Muscle layer of duodenum (tissue), 2 donors: Measurements from ENCODE around the gene SMC4.

Source experiments
- H3K27ac ChIP-seq: one replicate; pipeline ENCODE4 v1.7.0; 2013; ENCODE audit warnings: mild to moderate bottlenecking, low read length
- H3K27me3 ChIP-seq: one replicate; pipeline ENCODE4 v1.7.0; 2013; ENCODE audit warnings: low read depth, mild to moderate bottlenecking, control low read depth, low read length
- H3K36me3 ChIP-seq, 2 donors: one replicate each; pipeline ENCODE4 v1.7.0; 2013; ENCODE audit warnings: low read length in 2 of 2, control low read depth in 1 of 2, mild to moderate bottlenecking in 1 of 2; ENCODE audit not compliant: insufficient read depth in 2 of 2, control insufficient read depth in 1 of 2
- H3K4me1 ChIP-seq, 2 donors: one replicate each; pipeline ENCODE4 v1.7.0; 2013; ENCODE audit warnings: low read length in 2 of 2, mild to moderate bottlenecking in 2 of 2, control low read depth in 1 of 2, moderate library complexity in 1 of 2; ENCODE audit not compliant: insufficient read depth in 2 of 2, control insufficient read depth in 1 of 2
- H3K4me3 ChIP-seq, 2 donors: one replicate each; pipeline ENCODE4 v1.7.0; 2013; ENCODE audit warnings: low read length in 2 of 2, low read depth in 1 of 2, mild to moderate bottlenecking in 1 of 2
- H3K9me3 ChIP-seq, 2 donors: one replicate each; pipeline ENCODE4 v1.7.0; 2013; ENCODE audit warnings: low read length in 2 of 2, control low read depth in 1 of 2, mild to moderate bottlenecking in 1 of 2; ENCODE audit not compliant: control insufficient read depth in 1 of 2
- donor health status: healthy.

Gene SMC4

GRCh38 chr3:160481856-160482255 lies 82.4 kb downstream of the SMC4 start:
- Histone ChIP-seq H3K9me3 (no peaks in the 10 kb centered on the region), H3K4me1 (peaks cover 0 to 5% of the 10 kb centered on the region in 2 donors), H3K4me3 (no peak overlapping the region), H3K27ac (no peak overlapping the region), H3K36me3 (no peaks in the 10 kb centered on the region), H3K27me3 (no peaks in the 10 kb centered on the region)

- no peak overlapping the region for H3K27ac ChIP-seq
- H3K9me3 ChIP-seq, result no peaks in the 10 kb centered on the region
- H3K36me3 ChIP-seq, result no peaks in the 10 kb centered on the region
These were observed 83.3 kb downstream of the SMC4 start for GRCh38 chr3:160482796-160483195.

More at GRCh38 chr3:160482796-160483195, 83.3 kb downstream of the SMC4 start:
- no peak overlapping the region for H3K4me3 ChIP-seq
- H3K4me1 ChIP-seq, result peaks cover 0 to 5% of the 10 kb centered on the region in 2 donors
- H3K27me3 ChIP-seq, result no peaks in the 10 kb centered on the region
